ENCODE measurements around the gene MSMB. TPM values are rescaled to one million over a fixed set of nuclear protein-coding genes. Genes with fewer than 3 reads are reported as not detected.
"Not testable (repeated sequence)": the region's sequence is repeated elsewhere in the genome, so short reads cannot be mapped to it uniquely, and the experiment has no call there.

MSMB gene
- total and polyA plus RNA-seq, 2 of the 4 experiments (the other 2 are of a cell fraction): not detected

DNA sequence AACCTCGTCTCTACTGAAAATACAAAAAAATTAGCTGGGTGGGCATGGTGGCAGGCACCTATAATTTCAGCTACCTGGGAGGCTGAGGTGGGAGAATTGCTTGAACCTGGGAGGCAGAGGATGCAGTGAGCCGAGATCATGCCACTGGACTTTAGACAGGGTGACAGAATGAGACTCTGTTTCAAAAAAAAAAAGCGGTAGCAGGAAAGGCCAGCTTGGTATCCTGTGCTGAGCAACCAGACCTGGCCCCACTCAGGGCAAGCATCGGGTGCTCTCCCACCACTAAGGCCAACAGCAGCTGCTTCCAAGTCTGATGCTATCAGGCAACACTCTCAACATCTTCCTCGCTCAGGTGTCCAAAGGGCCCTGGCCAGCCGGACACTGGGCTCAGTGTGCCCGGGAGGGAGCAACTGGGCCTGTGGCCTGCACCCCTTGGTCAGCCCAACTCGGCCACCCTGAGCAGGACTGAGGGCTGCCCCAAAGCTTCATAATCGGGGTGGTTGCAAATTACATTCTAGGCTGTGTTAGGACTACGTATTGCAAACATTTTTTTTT, 44.3 kb upstream of the MSMB start:
- Histone ChIP-seq H2AK9ac (replicated peaks; ENCODE audit: low read depth, low read length, poor library complexity) (no peak overlapping the region), H3K9ac (ENCODE audit: low read depth, low read length) (no peak overlapping the region), H2BK120ac (ENCODE audit: low read depth, low read length) (no peak overlapping the region), H3K56ac (ENCODE audit: extremely low read depth, insufficient read depth, low read length) (no peak overlapping the region), H3K4me1 (ENCODE audit: control insufficient read depth, insufficient read depth, low read length) (no peaks in the 10 kb centered on the region), H2BK15ac (ENCODE audit: low read depth, low read length) (no peak overlapping the region), H3K27ac (ENCODE audit: insufficient read depth, low read length) (no peak overlapping the region), H4K8ac (ENCODE audit: low read depth in 2 of 2, low read length in 2 of 2) (no peak overlapping the region), H4K5ac (ENCODE audit: low read depth, low read length) (no peak overlapping the region), H2BK20ac (ENCODE audit: low read depth, low read length) (no peak overlapping the region), H3K79me1 (ENCODE audit: low read depth in 1 of 2, low read length in 2 of 2) (no peaks in the 10 kb centered on the region), H4K91ac (ENCODE audit: insufficient read depth, low read depth, low read length) (no peak overlapping the region), H3K4ac (ENCODE audit: low read depth, low read length) (no peak overlapping the region), H3K9me3 (ENCODE audit: control insufficient read depth, insufficient read depth, low read length) (no peaks in the 10 kb centered on the region), H3K4me3 (ENCODE audit: insufficient read depth, low read depth, low read length) (no peak overlapping the region), H3K14ac (replicated peaks; ENCODE audit: low read depth, low read length) (no peak overlapping the region), H3K9me1 (ENCODE audit: insufficient read depth, low read length) (no peaks in the 10 kb centered on the region), H2AFZ (replicated peaks; ENCODE audit: low read length, poor library complexity) (no peak overlapping the region), H3K23ac (ENCODE audit: low read depth, low read length) (no peak overlapping the region), H3K18ac (ENCODE audit: low read depth, low read length) (no peak overlapping the region), H2BK5ac (ENCODE audit: low read depth, low read length, poor library complexity, severe bottlenecking) (no peak overlapping the region), H2AK5ac (ENCODE audit: low read depth, low read length) (no peak overlapping the region), H3K27me3 (ENCODE audit: control insufficient read depth, insufficient read depth, low read length) (no peaks in the 10 kb centered on the region; the same call in 1 of the 2 replicates), H3K36me3 (ENCODE audit: control insufficient read depth, insufficient read depth, low read length) (no peaks in the 10 kb centered on the region), H4K20me1 (ENCODE audit: insufficient read depth, low read length) (no peaks in the 10 kb centered on the region), H3K4me2 (ENCODE audit: low read depth, low read length) (no peak overlapping the region)
- CTCF ChIA-PET: no interaction called here
- POLR2A ChIA-PET (ENCODE audit: unreplicated experiment): no interaction called here
- intact Hi-C loops (cut with micrococcal nuclease): no loop called here
- TF ChIP-seq MAFK (IDR thresholded peaks at IDR 0.05; ENCODE audit: low read depth, low read length): no peak
- dilution Hi-C loops (cut with HindIII; ENCODE audit: low sequenced_read_pairs, unreplicated experiment): no loop called here
- BruUV-seq (replicated peaks): no TSS peak
- in situ Hi-C loops (cut with MboI; ENCODE audit: low sequenced_read_pairs): no loop called here
- ATAC-seq (ENCODE audit: low read depth) (no peak), DNase-seq (no peak)
- WGBS, 2 experiments (ENCODE audit: extremely low coverage in 2 of 2, insufficient read length in 1 of 2): 71% methylated on average over 6 of the region's 10 CpGs; no CpG with 5 or more reads in 1 of the 2 experiments

- H3K56ac ChIP-seq (ENCODE audit: extremely low read depth, insufficient read depth, low read length); H2AK9ac ChIP-seq (replicated peaks; ENCODE audit: low read depth, low read length, poor library complexity); in situ Hi-C loops (cut with MboI; ENCODE audit: low sequenced_read_pairs); CTCF ChIA-PET; H3K23ac ChIP-seq (ENCODE audit: low read depth, low read length); H4K8ac ChIP-seq (ENCODE audit: low read depth in 2 of 2, low read length in 2 of 2); H3K18ac ChIP-seq (ENCODE audit: low read depth, low read length); H4K91ac ChIP-seq (ENCODE audit: insufficient read depth, low read depth, low read length); H2AFZ ChIP-seq (replicated peaks; ENCODE audit: low read length, poor library complexity); H3K9me1 ChIP-seq (ENCODE audit: insufficient read depth, low read length); H2BK15ac ChIP-seq (ENCODE audit: low read depth, low read length); H3K9ac ChIP-seq (ENCODE audit: low read depth, low read length); H3K4ac ChIP-seq (ENCODE audit: low read depth, low read length); H2AK5ac ChIP-seq (ENCODE audit: low read depth, low read length); ATAC-seq (ENCODE audit: low read depth); intact Hi-C loops (cut with micrococcal nuclease); POLR2A ChIA-PET (ENCODE audit: unreplicated experiment); H3K36me3 ChIP-seq (ENCODE audit: control insufficient read depth, insufficient read depth, low read length); H4K20me1 ChIP-seq (ENCODE audit: insufficient read depth, low read length); BruUV-seq (replicated peaks); H3K79me1 ChIP-seq (ENCODE audit: low read depth in 1 of 2, low read length in 2 of 2); H3K4me2 ChIP-seq (ENCODE audit: low read depth, low read length); H3K4me3 ChIP-seq (ENCODE audit: insufficient read depth, low read depth, low read length); H3K4me1 ChIP-seq (ENCODE audit: control insufficient read depth, insufficient read depth, low read length); dilution Hi-C loops (cut with HindIII; ENCODE audit: low sequenced_read_pairs, unreplicated experiment); DNase-seq; H3K27ac ChIP-seq (ENCODE audit: insufficient read depth, low read length); H3K14ac ChIP-seq (replicated peaks; ENCODE audit: low read depth, low read length); H2BK20ac ChIP-seq (ENCODE audit: low read depth, low read length); H2BK5ac ChIP-seq (ENCODE audit: low read depth, low read length, poor library complexity, severe bottlenecking); H2BK120ac ChIP-seq (ENCODE audit: low read depth, low read length); H3K27me3 ChIP-seq (ENCODE audit: control insufficient read depth, insufficient read depth, low read length); H3K9me3 ChIP-seq (ENCODE audit: control insufficient read depth, insufficient read depth, low read length); H4K5ac ChIP-seq (ENCODE audit: low read depth, low read length): not testable (repeated sequence)
- no CpG with 5 or more reads among the region's 11 CpGs for WGBS, 2 experiments (ENCODE audit: extremely low coverage in 2 of 2, insufficient read length in 1 of 2)
Measured at GRCh38 chr10:46087381-46087780, 41.3 kb upstream of the MSMB start.
